Uterus (tissue), 4 donors: Measurements from ENCODE around the gene CEACAM3. TPM values are rescaled to one million over a fixed set of nuclear protein-coding genes. Genes with fewer than 3 reads are reported as not detected.
A peak's percentile ranks its signal among the peaks of the same experiment; 100 is the strongest.

Source experiments
- DNase-seq, 2 donors: peaks; one replicate each; pipeline ENCODE4 v3.0.0-alpha.2; 2019 to 2020
- H3K27ac ChIP-seq, 2 donors: fragments of 200-600 bp; sonication (generic); 1 replicate in 1 of 2; 2 replicates in 1 of 2; pipeline ENCODE4 v1.5.1; 2016 to 2018
- H3K27me3 ChIP-seq, 2 donors: fragments of 200-600 bp; sonication (generic); one replicate each; pipeline ENCODE4 v1.5.1; 2018 to 2019; ENCODE audit warnings: control low read depth in 1 of 2
- H3K36me3 ChIP-seq, 2 donors: fragments of 200-600 bp; sonication (generic); one replicate each; pipeline ENCODE4 v1.5.1; 2019; ENCODE audit warnings: control low read depth in 1 of 2
- H3K4me1 ChIP-seq, 2 donors: fragments of 200-600 bp; sonication (generic); one replicate each; pipeline ENCODE4 v1.5.1; 2018 to 2019; ENCODE audit warnings: control low read depth in 1 of 2
- H3K4me3 ChIP-seq, 2 donors: fragments of 200-600 bp; sonication (generic); 1 replicate in 1 of 2; 2 replicates in 1 of 2; pipeline ENCODE4 v1.5.1; 2018 to 2019; ENCODE audit warnings: mild to moderate bottlenecking in 1 of 2
- H3K9me3 ChIP-seq, 2 donors: fragments of 200-600 bp; sonication (generic); one replicate each; pipeline ENCODE4 v1.5.1; 2019; ENCODE audit warnings: control low read depth in 1 of 2
- POLR2A ChIP-seq, 2 donors: fragments of 450-650 bp; IDR thresholded peaks; one replicate each; pipeline ENCODE4 v1.6.1; 2016; ENCODE audit warnings: antibody characterized with exemption in 2 of 2, mild to moderate bottlenecking in 1 of 2, moderate library complexity in 1 of 2
- intact Hi-C: fragments of 100-400 bp; cut with DNase I; formaldehyde crosslinking; loops from one replicate; pipeline ENCODE4 v1.15.1; 2023; ENCODE audit warnings: low total_unique reads
- total RNA-seq, 4 donors: library from RNA; depleted of rRNA in 3 of 4; stranded (reverse); fragments of >200 nt in 3 of 4; gene quantifications; one replicate each; pipeline versions ENCODE4 v1.1.0 to v1.2.4, GENCODE V29; 2014 to 2023
- TF ChIP-seq, protein P1 (sequence below), 4 experiments: fragments of 200-600 bp in 2 of 4; fragments of 450-650 bp in 2 of 4; sonication (generic) in 2 of 4; IDR thresholded peaks; one replicate each; pipeline ENCODE4 v1.5.1; 2016 to 2019; ENCODE audit warnings: antibody characterized with exemption in 4 of 4, mild to moderate bottlenecking in 2 of 4, moderate library complexity in 1 of 4
- donor health status: DM: yes; HTN: yes; CAD: no.

CEACAM3 gene
- total RNA-seq, 4 donors from 2014 or later = not detected

DNA sequence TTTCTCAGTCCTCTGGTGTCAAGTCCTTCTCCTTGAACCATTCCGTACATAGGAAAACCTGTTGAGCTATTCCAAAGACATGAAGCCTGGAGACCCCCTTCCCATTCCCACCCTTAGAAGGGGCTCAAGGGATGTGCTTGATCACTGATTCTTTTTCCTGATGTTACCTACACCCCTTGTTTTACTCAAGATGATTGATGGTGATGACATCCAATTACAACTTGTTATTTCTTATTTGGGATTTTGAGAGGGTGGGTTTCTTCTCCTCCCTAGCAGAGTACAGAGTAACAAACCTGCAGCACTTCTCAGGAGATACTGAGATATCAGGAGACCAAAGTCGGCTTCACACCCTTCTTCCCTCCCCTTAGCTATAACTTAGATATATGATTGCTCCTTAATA lies 57.0 kb downstream of the CEACAM3 start:
- Histone ChIP-seq H3K27me3 (no peaks in the 10 kb centered on the region), H3K36me3 (no peaks in the 10 kb centered on the region), H3K9me3 (no peaks in the 10 kb centered on the region), H3K27ac (no peak overlapping the region), H3K4me3 (no peak overlapping the region), H3K4me1 (no peaks in the 10 kb centered on the region)
- no peak for DNase-seq
- intact Hi-C loops = no loop called here
- TF ChIP-seq POLR2A (IDR thresholded peaks at IDR 0.05) = no peak
- TF ChIP-seq, protein P1, sequence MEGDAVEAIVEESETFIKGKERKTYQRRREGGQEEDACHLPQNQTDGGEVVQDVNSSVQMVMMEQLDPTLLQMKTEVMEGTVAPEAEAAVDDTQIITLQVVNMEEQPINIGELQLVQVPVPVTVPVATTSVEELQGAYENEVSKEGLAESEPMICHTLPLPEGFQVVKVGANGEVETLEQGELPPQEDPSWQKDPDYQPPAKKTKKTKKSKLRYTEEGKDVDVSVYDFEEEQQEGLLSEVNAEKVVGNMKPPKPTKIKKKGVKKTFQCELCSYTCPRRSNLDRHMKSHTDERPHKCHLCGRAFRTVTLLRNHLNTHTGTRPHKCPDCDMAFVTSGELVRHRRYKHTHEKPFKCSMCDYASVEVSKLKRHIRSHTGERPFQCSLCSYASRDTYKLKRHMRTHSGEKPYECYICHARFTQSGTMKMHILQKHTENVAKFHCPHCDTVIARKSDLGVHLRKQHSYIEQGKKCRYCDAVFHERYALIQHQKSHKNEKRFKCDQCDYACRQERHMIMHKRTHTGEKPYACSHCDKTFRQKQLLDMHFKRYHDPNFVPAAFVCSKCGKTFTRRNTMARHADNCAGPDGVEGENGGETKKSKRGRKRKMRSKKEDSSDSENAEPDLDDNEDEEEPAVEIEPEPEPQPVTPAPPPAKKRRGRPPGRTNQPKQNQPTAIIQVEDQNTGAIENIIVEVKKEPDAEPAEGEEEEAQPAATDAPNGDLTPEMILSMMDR (IDR thresholded peaks at IDR 0.05) = no peak

DNA sequence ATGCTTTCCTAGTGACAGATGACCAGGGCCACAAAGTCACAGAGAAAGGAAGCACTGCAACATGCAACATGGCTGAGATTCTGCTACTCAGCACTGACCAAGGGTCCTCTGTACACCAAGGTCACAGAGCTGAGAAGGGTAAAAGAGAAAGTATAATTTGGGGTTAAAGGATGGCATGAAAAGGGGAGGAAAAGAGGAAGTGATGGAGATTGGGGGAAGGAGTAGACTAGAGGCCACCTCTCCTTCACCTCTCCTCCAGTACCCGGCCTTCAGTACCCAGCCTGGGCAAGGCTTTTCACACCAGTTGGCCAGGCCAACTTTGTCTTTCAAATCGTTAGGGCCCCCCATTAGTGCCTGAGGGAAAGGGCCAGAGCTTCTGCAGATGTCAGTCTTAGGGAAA lies 57.4 kb downstream of the CEACAM3 start:
- no peaks in the 10 kb centered on the region for H3K27me3 ChIP-seq
- no peaks in the 10 kb centered on the region for H3K9me3 ChIP-seq
- H3K4me1 ChIP-seq = no peaks in the 10 kb centered on the region
- TF ChIP-seq POLR2A (IDR thresholded peaks at IDR 0.05) = no peak
- TF ChIP-seq, protein P1 (IDR thresholded peaks at IDR 0.05) = no peak
- intact Hi-C loops = no loop called here
- H3K4me3 ChIP-seq = no peak overlapping the region
- DNase-seq = no peak
- no peak overlapping the region for H3K27ac ChIP-seq
- H3K36me3 ChIP-seq = no peaks in the 10 kb centered on the region

DNA sequence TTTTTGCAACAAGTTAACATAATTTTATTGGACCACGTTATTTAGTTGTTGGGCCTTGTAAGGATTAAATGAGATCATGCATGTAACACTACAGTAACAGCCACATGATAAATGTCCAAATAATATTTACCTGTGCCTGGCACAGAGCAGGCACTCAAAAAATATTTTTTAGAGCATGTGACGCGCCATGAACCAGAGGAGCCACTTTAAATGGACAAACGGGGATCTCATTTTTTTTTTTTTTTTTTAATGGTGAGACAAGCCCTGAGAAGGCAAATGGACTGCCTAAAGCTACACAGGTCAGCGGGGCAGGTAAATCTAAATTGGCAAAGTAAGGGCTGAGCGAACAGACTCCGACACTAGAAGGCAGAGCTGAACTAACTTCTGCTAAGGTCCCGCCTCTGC lies 62.8 kb downstream of the CEACAM3 start:
- no peaks in the 10 kb centered on the region for H3K27me3 ChIP-seq
- DNase-seq = no peak
- TF ChIP-seq POLR2A (IDR thresholded peaks at IDR 0.05) = no peak
- TF ChIP-seq, protein P1 (IDR thresholded peaks at IDR 0.05) = no peak
- H3K27ac ChIP-seq = peak overlapping the region; percentile 75 to 98
- intact Hi-C loops = no loop called here
- no peaks in the 10 kb centered on the region for H3K9me3 ChIP-seq
- H3K4me3 ChIP-seq = peak overlapping the region in 1 of 2 donors; percentile 28
- no peaks in the 10 kb centered on the region for H3K36me3 ChIP-seq
- peaks cover 6 to 24% of the 10 kb centered on the region in 2 donors for H3K4me1 ChIP-seq

DNA sequence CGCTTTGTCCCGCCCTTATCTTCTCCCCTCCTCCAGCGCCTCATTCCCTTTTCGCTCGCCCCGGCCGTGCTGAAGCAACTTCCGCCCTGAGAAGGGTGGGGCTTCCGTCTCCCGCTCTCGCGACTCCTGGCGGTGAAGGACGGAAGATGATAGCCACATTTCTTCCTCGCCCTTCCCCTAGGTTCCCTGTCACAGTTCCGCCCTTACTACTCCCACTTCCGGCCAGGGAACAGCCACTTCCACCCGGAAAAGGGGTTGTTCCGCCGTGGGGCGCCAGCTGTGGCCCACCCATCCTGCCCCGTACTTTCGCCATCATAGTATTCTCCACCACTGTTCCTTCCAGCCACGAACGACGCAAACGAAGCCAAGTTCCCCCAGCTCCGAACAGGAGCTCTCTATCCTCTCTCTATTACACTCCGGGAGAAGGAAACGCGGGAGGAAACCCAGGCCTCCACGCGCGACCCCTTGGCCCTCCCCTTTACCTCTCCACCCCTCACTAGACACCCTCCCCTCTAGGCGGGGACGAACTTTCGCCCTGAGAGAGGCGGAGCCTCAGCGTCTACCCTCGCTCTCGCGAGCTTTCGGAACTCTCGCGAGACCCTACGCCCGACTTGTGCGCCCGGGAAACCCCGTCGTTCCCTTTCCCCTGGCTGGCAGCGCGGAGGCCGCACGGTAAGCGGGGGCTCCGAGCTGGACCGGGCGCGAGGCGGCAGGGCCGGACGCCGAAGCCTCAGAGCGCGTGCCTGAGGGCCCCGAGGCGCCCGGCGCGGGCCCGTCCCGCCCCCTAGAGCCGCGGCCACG lies 63.4 kb downstream of the CEACAM3 start, which contains the start of gene RPS19:
TSS of gene RPS19 (plus strand) at position 638 of the 801 bp plus-strand sequence. CDS start 520 bp downstream, outside the sequence.
- H3K9me3 ChIP-seq = no peaks in the 10 kb centered on the region
- TF ChIP-seq, protein P1 (IDR thresholded peaks at IDR 0.05) = peak; percentile 46 to 85 (median 74)
- TF ChIP-seq POLR2A (IDR thresholded peaks at IDR 0.05) = peak; percentile 45 to 81
- H3K36me3 ChIP-seq = no peaks in the 10 kb centered on the region
- H3K4me3 ChIP-seq = peak within 1 kb of the TSS; percentile 65 to 77
- DNase-seq = peak; percentile 98 to 100
- no peaks in the 10 kb centered on the region for H3K27me3 ChIP-seq
- intact Hi-C loops = no loop called here
- H3K4me1 ChIP-seq = peaks cover 6 to 24% of the 10 kb centered on the region in 2 donors
- H3K27ac ChIP-seq = peak within 1 kb of the TSS; percentile 90 to 98

DNA sequence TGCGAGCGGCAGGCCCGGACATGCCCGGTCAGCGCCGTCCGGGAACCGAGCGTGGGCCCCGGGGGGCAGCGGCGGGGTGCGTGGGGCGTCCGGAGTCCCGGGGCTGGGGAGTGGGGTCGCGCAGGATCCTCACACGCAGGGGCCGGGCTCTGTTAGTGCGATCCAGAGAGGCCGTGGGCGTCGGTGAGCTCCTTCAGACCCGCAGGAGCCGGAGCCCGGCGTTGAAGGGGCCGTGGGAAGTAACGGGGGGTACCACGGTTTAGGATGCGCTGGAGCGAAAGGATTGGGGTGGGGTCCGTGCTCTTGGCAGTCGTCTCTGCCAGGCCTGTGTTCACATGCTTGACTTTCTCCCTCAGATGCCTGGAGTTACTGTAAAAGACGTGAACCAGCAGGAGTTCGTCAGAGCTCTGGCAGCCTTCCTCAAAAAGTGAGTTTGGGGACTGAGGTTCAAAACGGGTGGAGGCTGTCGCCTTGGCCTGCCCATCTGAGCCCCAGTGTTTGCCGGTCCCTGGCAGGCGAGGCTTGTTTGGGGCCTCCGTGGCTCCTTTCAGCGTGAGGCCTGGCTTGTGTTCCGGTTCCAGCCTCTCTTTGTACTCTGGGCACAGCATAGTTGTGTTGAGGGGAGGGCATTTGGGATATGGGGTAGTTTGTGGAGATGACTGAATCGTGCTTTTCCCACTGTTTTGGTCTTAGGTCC lies 64.2 kb downstream of the CEACAM3 start:
- H3K4me1 ChIP-seq = peaks cover 6 to 27% of the 10 kb centered on the region in 2 donors
- peak overlapping the region; percentile 90 to 98 for H3K27ac ChIP-seq
- H3K4me3 ChIP-seq = peak overlapping the region; percentile 65 to 77
- intact Hi-C loops = no loop called here
- H3K36me3 ChIP-seq = no peaks in the 10 kb centered on the region
- no peak for TF ChIP-seq POLR2A (IDR thresholded peaks at IDR 0.05)
- TF ChIP-seq, protein P1 (IDR thresholded peaks at IDR 0.05) = no peak
- no peak for DNase-seq
- H3K27me3 ChIP-seq = no peaks in the 10 kb centered on the region
- H3K9me3 ChIP-seq = no peaks in the 10 kb centered on the region
